Adrenal gland (tissue), 12 donors: ENCODE measurements around the gene ZSWIM6. TPM values are rescaled to one million over a fixed set of nuclear protein-coding genes. Genes with fewer than 3 reads are reported as not detected.

Experiments
- DNase-seq, 7 donors: peaks; one replicate each; pipeline ENCODE4 v3.0.0-alpha.2; 2019 to 2020
- H3K27ac ChIP-seq, 5 donors: fragments of 200-600 bp; sonication (generic) in 4 of 5; 1 replicate in 3 of 5; 2 replicates in 2 of 5; pipeline versions ENCODE4 v1.5.1 to v1.8.0; 2016 to 2020; ENCODE audit warnings: mild to moderate bottlenecking in 1 of 5
- H3K27me3 ChIP-seq: fragments of 200-600 bp; 2 replicates; pipeline ENCODE4 v1.8.0; 2021
- H3K36me3 ChIP-seq, 2 donors: fragments of 200-600 bp; replicated peaks in 1 of 2; 1 replicate in 1 of 2; 2 replicates in 1 of 2; pipeline versions ENCODE4 v1.5.1 to v1.8.0; 2018 to 2022
- H3K4me1 ChIP-seq, 2 donors: fragments of 200-600 bp; replicated peaks in 1 of 2; 1 replicate in 1 of 2; 2 replicates in 1 of 2; pipeline versions ENCODE4 v1.5.1 to v1.8.0; 2018 to 2021
- H3K4me3 ChIP-seq, 4 donors: fragments of 200-600 bp; sonication (generic) in 3 of 4; one replicate each; pipeline ENCODE4 v1.5.1; 2016 to 2018
- H3K9me3 ChIP-seq, 3 donors: fragments of 200-600 bp; sonication (generic) in 1 of 3; replicated peaks in 1 of 3; 1 replicate in 2 of 3; 2 replicates in 1 of 3; pipeline versions ENCODE4 v1.5.1 to v1.8.0; 2016 to 2021
- POLR2A ChIP-seq, 2 donors: fragments of 450-650 bp; IDR thresholded peaks; one replicate each; pipeline ENCODE4 v1.6.1; 2017; ENCODE audit warnings: antibody characterized with exemption in 2 of 2, mild to moderate bottlenecking in 2 of 2, moderate library complexity in 1 of 2
- WGBS, 4 donors: extraction: QIAGEN DNeasy Blood & Tissue Kit in 2 of 4; methylation state at CpG; one replicate each; pipeline versions ENCODE4 v1.1.5 to v1.1.7; 2013 to 2017; 5-methylcytosine and 5-hydroxymethylcytosine counted together
- intact Hi-C, 2 donors: fragments of 100-400 bp; cut with DNase I; formaldehyde crosslinking; loops; one replicate each; pipeline versions ENCODE4 v1.14.1 to v1.15.0; 2022 to 2023
- polyA plus RNA-seq, 3 donors: library from polyadenylated mRNA; stranded (reverse); fragments of 200-250 nt in 2 of 3; fragments of 350-450 nt in 1 of 3; fragmentation: Illumina TruSeq in 1 of 3; extraction: RNeasy Lipid Tissue Mini Kit (QIAGEN cat#74804) in 1 of 3; gene quantifications; one replicate each; pipeline ENCODE4 v1.2.3, GENCODE V29; 2013 to 2014
- total RNA-seq, 9 donors: library from RNA; depleted of rRNA in 4 of 9; stranded (reverse); fragments of >200 nt in 4 of 9; fragments of 120-200 nt in 1 of 9; fragmentation: NEBNext Ultra II Directional in 1 of 9; extraction: Animal tissue kit (Norgen Biotek cat#: 25700) in 1 of 9; gene quantifications; one replicate each; pipeline versions ENCODE4 v1.1.0 to v1.2.4, GENCODE V29; 2013 to 2023
- TF ChIP-seq, protein P1 (sequence below), 6 experiments: fragments of 450-650 bp in 4 of 6; fragments of 200-600 bp in 2 of 6; sonication (generic) in 1 of 6; IDR thresholded peaks; 1 replicate in 5 of 6; 2 replicates in 1 of 6; pipeline versions ENCODE4 v1.5.1 to v1.8.0; 2016 to 2021; ENCODE audit warnings: antibody characterized with exemption in 6 of 6, mild to moderate bottlenecking in 2 of 6, moderate library complexity in 1 of 6
- donor health status: healthy with polysubstance abuse.
- donor health status: Bipolar disorder and iron deficiency.
- donor health status: DM: yes; HTN: yes; CAD: no.
- donor health status: DM: no; HTN: no; CAD: no.
- donor health status: DM: no; HTN: no; CAD: no.
- donor health status: DM: yes; HTN: yes; CAD: no.

ZSWIM6 gene
- total and polyA plus RNA-seq, 12 donors = 5.5 to 14.6 (median 8.3) TPM

DNA sequence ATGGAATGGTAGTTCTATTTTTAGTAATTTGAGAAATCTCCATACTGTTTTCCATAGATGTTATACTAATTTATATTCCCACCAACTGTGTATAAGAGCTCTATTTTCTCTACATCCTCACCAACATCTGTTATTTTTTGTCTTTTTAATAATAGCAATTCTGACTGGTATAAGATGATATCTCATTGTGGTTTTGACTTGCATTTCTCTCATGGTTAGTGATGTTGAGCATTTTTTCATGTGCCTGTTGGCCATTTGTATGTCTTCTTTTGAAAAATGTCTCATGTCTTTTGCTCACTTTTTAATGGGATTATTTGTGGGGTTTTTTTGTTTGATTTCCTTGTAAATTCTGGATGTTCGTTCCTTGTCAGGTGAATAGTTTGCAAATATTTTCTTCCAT is 154.4 kb downstream of the ZSWIM6 start:
- no peak for DNase-seq
- WGBS, 4 donors = 97 to 100% (median 99%) methylated on average over 1 of the region's 1 CpG
- Histone ChIP-seq H3K4me3 (no peak overlapping the region), H3K27ac (no peak overlapping the region), H3K4me1 (no peaks in the 10 kb centered on the region), H3K27me3 (no peaks in the 10 kb centered on the region), H3K9me3 (peaks cover 0 to 4% (median 0%) of the 10 kb centered on the region in 3 donors), H3K36me3 (no peaks in the 10 kb centered on the region)
- TF ChIP-seq, protein P1, sequence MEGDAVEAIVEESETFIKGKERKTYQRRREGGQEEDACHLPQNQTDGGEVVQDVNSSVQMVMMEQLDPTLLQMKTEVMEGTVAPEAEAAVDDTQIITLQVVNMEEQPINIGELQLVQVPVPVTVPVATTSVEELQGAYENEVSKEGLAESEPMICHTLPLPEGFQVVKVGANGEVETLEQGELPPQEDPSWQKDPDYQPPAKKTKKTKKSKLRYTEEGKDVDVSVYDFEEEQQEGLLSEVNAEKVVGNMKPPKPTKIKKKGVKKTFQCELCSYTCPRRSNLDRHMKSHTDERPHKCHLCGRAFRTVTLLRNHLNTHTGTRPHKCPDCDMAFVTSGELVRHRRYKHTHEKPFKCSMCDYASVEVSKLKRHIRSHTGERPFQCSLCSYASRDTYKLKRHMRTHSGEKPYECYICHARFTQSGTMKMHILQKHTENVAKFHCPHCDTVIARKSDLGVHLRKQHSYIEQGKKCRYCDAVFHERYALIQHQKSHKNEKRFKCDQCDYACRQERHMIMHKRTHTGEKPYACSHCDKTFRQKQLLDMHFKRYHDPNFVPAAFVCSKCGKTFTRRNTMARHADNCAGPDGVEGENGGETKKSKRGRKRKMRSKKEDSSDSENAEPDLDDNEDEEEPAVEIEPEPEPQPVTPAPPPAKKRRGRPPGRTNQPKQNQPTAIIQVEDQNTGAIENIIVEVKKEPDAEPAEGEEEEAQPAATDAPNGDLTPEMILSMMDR (IDR thresholded peaks at IDR 0.05) = no peak
- TF ChIP-seq POLR2A (IDR thresholded peaks at IDR 0.05) = no peak
- intact Hi-C loops = no loop called here

DNA sequence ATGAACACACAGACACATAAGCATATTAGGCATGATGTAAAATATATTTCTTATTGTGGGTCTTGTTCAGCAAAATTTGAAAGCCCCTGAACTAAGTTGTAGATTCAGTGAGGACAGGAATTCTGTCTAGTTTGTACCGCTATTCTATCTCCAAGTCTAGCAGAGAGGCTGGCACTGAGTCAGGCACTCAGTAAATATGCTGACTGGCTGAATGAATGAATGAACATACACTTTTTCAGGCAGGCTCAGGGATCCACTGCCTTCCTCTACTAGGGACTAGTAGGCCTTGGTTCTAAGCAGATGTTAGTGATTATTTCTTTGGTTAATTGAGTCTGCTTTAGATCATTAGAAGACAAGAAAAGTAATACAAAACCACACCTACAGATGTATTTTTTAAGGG is 157.5 kb downstream of the ZSWIM6 start:
- TF ChIP-seq, protein P1 (IDR thresholded peaks at IDR 0.05) = no peak
- no peak for TF ChIP-seq POLR2A (IDR thresholded peaks at IDR 0.05)
- Histone ChIP-seq H3K4me3 (no peak overlapping the region), H3K9me3 (peaks cover 0 to 4% (median 0%) of the 10 kb centered on the region in 3 donors), H3K27me3 (no peaks in the 10 kb centered on the region), H3K36me3 (no peaks in the 10 kb centered on the region), H3K27ac (no peak overlapping the region), H3K4me1 (no peaks in the 10 kb centered on the region)
- DNase-seq = no peak
- WGBS, 4 donors = 90 to 98% (median 97%) methylated on average over 1 of the region's 1 CpG
- intact Hi-C loops = no loop called here

DNA sequence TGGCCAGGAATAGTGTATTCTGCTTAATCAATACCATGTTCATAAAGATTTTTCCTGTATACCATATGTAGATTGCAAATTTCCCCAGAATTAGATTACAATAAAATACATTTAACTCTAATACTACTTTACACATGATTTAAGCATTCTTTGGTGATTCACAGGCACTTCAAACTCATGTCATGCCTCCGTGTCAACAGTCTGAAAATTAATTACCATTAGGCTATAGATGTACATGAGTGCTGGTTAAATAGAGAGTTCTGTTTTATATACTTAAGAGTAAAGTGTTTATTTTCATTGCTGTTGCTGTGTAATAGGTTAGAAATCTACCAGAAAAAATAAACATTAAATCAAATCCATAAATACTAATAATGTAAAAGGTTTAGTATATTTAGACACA is 159.8 kb downstream of the ZSWIM6 start:
- Histone ChIP-seq H3K4me3 (no peak overlapping the region), H3K36me3 (no peaks in the 10 kb centered on the region), H3K27me3 (no peaks in the 10 kb centered on the region), H3K9me3 (peaks cover 0 to 4% (median 0%) of the 10 kb centered on the region in 3 donors), H3K4me1 (no peaks in the 10 kb centered on the region), H3K27ac (no peak overlapping the region)
- 82 to 92% (median 86%) methylated on average over 1 of the region's 1 CpG for WGBS, 4 donors
- no peak for DNase-seq
- no peak for TF ChIP-seq POLR2A (IDR thresholded peaks at IDR 0.05)
- TF ChIP-seq, protein P1 (IDR thresholded peaks at IDR 0.05) = no peak
- intact Hi-C loops = no loop called here

DNA sequence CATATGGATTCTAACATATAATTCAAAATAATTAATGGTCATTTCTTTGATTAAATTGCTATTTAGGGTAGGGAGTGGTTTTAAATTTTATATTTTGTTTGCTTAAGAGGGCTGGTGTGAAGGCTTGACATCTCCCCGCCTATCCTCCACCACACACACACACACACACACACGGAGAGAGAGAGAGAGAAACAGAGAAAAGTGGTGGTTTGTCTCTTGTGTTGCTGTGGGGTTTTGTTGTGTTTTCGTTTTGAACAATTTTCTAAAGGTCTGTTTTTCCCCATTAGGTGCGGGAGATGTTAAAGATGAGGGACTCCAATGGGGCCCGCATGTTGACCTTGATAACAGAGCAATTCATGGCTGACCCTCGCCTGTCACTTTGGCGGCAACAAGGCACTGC is 161.9 kb downstream of the ZSWIM6 start:
- intact Hi-C loops = no loop called here
- Histone ChIP-seq H3K4me1 (no peaks in the 10 kb centered on the region), H3K4me3 (no peak overlapping the region), H3K27ac (no peak overlapping the region), H3K9me3 (no peaks in the 10 kb centered on the region), H3K27me3 (no peaks in the 10 kb centered on the region), H3K36me3 (no peaks in the 10 kb centered on the region)
- DNase-seq = no peak
- TF ChIP-seq, protein P1 (IDR thresholded peaks at IDR 0.05) = no peak
- no peak for TF ChIP-seq POLR2A (IDR thresholded peaks at IDR 0.05)
- WGBS, 4 donors = 84 to 97% (median 87%) methylated on average over 7 of the region's 7 CpGs
